ENCODE data around the gene KHDC4.
A peak's percentile ranks its signal among the peaks of the same experiment; 100 is the strongest.

KHDC4 gene

GRCh38 chr1:155974208-155975115, 40.2 kb upstream of the KHDC4 start:
- peaks cover 72% of the 10 kb centered on the region for H3K4me1 Mint-ChIP-seq
- no peaks in the 10 kb centered on the region for H3K9me3 Mint-ChIP-seq
- H3K4me3 Mint-ChIP-seq, result peak overlapping the region; percentile 95
- H3K36me3 Mint-ChIP-seq (ENCODE audit: low read depth), result peaks cover 51% of the 10 kb centered on the region
- no peaks in the 10 kb centered on the region for H3K27me3 Mint-ChIP-seq
- peak overlapping the region; percentile 95 for H3K27ac Mint-ChIP-seq
- no peak for DNase-seq
- no peak for ATAC-seq

- DNase-seq (no peak), ATAC-seq (no peak)
- Mint-ChIP-seq H3K4me1 (peaks cover 78% of the 10 kb centered on the region), H3K27ac (peak overlapping the region; percentile 95), H3K9me3 (no peaks in the 10 kb centered on the region), H3K27me3 (no peaks in the 10 kb centered on the region), H3K4me3 (peak overlapping the region; percentile 95), H3K36me3 (ENCODE audit: low read depth) (peaks cover 57% of the 10 kb centered on the region)
Observed at GRCh38 chr1:155973723-155974122, 39.5 kb upstream of the KHDC4 start.

- DNase-seq, result no peak
- peak overlapping the region; percentile 41 for H3K4me3 Mint-ChIP-seq
- H3K36me3 Mint-ChIP-seq (ENCODE audit: low read depth), result peaks cover 65% of the 10 kb centered on the region
- H3K9me3 Mint-ChIP-seq, result no peaks in the 10 kb centered on the region
- no peaks in the 10 kb centered on the region for H3K27me3 Mint-ChIP-seq
- no peak for ATAC-seq
- peaks cover 93% of the 10 kb centered on the region for H3K4me1 Mint-ChIP-seq
- peak overlapping the region; percentile 70 for H3K27ac Mint-ChIP-seq
Observed at GRCh38 chr1:155971910-155972809, 37.9 kb upstream of the KHDC4 start.

GRCh38 chr1:155970531-155971167, 36.4 kb upstream of the KHDC4 start:
- DNase-seq (peak; percentile 57), ATAC-seq (peak; percentile 73)
- Mint-ChIP-seq H3K4me3 (peak overlapping the region; percentile 70), H3K27ac (peak overlapping the region; percentile 91), H3K4me1 (peaks cover 91% of the 10 kb centered on the region), H3K36me3 (ENCODE audit: low read depth) (peaks cover 67% of the 10 kb centered on the region), H3K9me3 (no peaks in the 10 kb centered on the region), H3K27me3 (no peaks in the 10 kb centered on the region)

GRCh38 chr1:155969377-155969791, 35.2 kb upstream of the KHDC4 start:
- DNase-seq (no peak), ATAC-seq (no peak)
- H3K9me3 Mint-ChIP-seq, result no peaks in the 10 kb centered on the region
- peaks cover 71% of the 10 kb centered on the region for H3K36me3 Mint-ChIP-seq (ENCODE audit: low read depth)
- H3K4me1 Mint-ChIP-seq, result peaks cover 78% of the 10 kb centered on the region
- H3K27ac Mint-ChIP-seq, result peak overlapping the region; percentile 91
- H3K27me3 Mint-ChIP-seq, result no peaks in the 10 kb centered on the region
- H3K4me3 Mint-ChIP-seq, result peak overlapping the region; percentile 17

GRCh38 chr1:155968670-155969069, 34.5 kb upstream of the KHDC4 start:
- Mint-ChIP-seq H3K27me3 (no peaks in the 10 kb centered on the region), H3K4me1 (peaks cover 72% of the 10 kb centered on the region), H3K36me3 (ENCODE audit: low read depth) (peaks cover 69% of the 10 kb centered on the region), H3K4me3 (peak overlapping the region; percentile 17), H3K27ac (peak overlapping the region; percentile 90), H3K9me3 (no peaks in the 10 kb centered on the region)
- ATAC-seq, result no peak
- DNase-seq, result no peak

GRCh38 chr1:155968051-155968400, 33.8 kb upstream of the KHDC4 start:
- H3K36me3 Mint-ChIP-seq (ENCODE audit: low read depth), result peaks cover 65% of the 10 kb centered on the region
- peak overlapping the region; percentile 34 for H3K4me3 Mint-ChIP-seq
- H3K9me3 Mint-ChIP-seq, result no peaks in the 10 kb centered on the region
- H3K27me3 Mint-ChIP-seq, result no peaks in the 10 kb centered on the region
- peaks cover 66% of the 10 kb centered on the region for H3K4me1 Mint-ChIP-seq
- no peak for ATAC-seq
- peak overlapping the region; percentile 90 for H3K27ac Mint-ChIP-seq
- no peak for DNase-seq

GRCh38 chr1:155967341-155968050, 33.3 kb upstream of the KHDC4 start:
- H3K4me1 Mint-ChIP-seq, result peaks cover 66% of the 10 kb centered on the region
- no peaks in the 10 kb centered on the region for H3K9me3 Mint-ChIP-seq
- ATAC-seq (no peak), DNase-seq (no peak)
- no peaks in the 10 kb centered on the region for H3K27me3 Mint-ChIP-seq
- H3K27ac Mint-ChIP-seq, result peak overlapping the region; percentile 90
- H3K36me3 Mint-ChIP-seq (ENCODE audit: low read depth), result peaks cover 65% of the 10 kb centered on the region
- peak overlapping the region; percentile 34 for H3K4me3 Mint-ChIP-seq

GRCh38 chr1:155966750-155967149, 32.5 kb upstream of the KHDC4 start:
- ATAC-seq (no peak), DNase-seq (no peak)
- Mint-ChIP-seq H3K9me3 (no peaks in the 10 kb centered on the region), H3K4me3 (peak overlapping the region; percentile 34), H3K4me1 (peaks cover 65% of the 10 kb centered on the region), H3K27me3 (no peaks in the 10 kb centered on the region), H3K36me3 (ENCODE audit: low read depth) (peaks cover 72% of the 10 kb centered on the region), H3K27ac (peak overlapping the region; percentile 90)

GRCh38 chr1:155966135-155966534, 31.9 kb upstream of the KHDC4 start:
- Mint-ChIP-seq H3K27ac (peak overlapping the region; percentile 90), H3K4me3 (no peak overlapping the region), H3K4me1 (peaks cover 63% of the 10 kb centered on the region), H3K36me3 (ENCODE audit: low read depth) (peaks cover 76% of the 10 kb centered on the region), H3K27me3 (no peaks in the 10 kb centered on the region), H3K9me3 (no peaks in the 10 kb centered on the region)
- ATAC-seq, result no peak
- no peak for DNase-seq

GRCh38 chr1:155964193-155964592, 30.0 kb upstream of the KHDC4 start:
- Mint-ChIP-seq H3K36me3 (ENCODE audit: low read depth) (peaks cover 75% of the 10 kb centered on the region), H3K27me3 (no peaks in the 10 kb centered on the region), H3K4me3 (no peak overlapping the region), H3K9me3 (no peaks in the 10 kb centered on the region), H3K4me1 (peaks cover 48% of the 10 kb centered on the region), H3K27ac (peak overlapping the region; percentile 67)
- DNase-seq, result no peak
- no peak for ATAC-seq

- Mint-ChIP-seq H3K36me3 (ENCODE audit: low read depth) (peaks cover 72% of the 10 kb centered on the region), H3K4me1 (peaks cover 33% of the 10 kb centered on the region), H3K27me3 (no peaks in the 10 kb centered on the region), H3K27ac (peak overlapping the region; percentile 39), H3K4me3 (no peak overlapping the region), H3K9me3 (no peaks in the 10 kb centered on the region)
- ATAC-seq, result no peak
- DNase-seq, result no peak
Observed at GRCh38 chr1:155962599-155963211, 28.5 kb upstream of the KHDC4 start.

GRCh38 chr1:155961937-155962336, 27.7 kb upstream of the KHDC4 start:
- no peaks in the 10 kb centered on the region for H3K27me3 Mint-ChIP-seq
- peaks cover 25% of the 10 kb centered on the region for H3K4me1 Mint-ChIP-seq
- H3K4me3 Mint-ChIP-seq, result no peak overlapping the region
- no peaks in the 10 kb centered on the region for H3K9me3 Mint-ChIP-seq
- peaks cover 74% of the 10 kb centered on the region for H3K36me3 Mint-ChIP-seq (ENCODE audit: low read depth)
- H3K27ac Mint-ChIP-seq, result peak overlapping the region; percentile 71
- ATAC-seq (no peak), DNase-seq (no peak)

Data from activated naive CD8-positive, alpha-beta T cell treated with anti-CD3 and anti-CD28 coated beads, Interleukin-2, amount 50 U/mL, for 24 hours (primary cell).